Right hindlimb (tissue), 1 donor: ENCODE measurements around the gene GPR78.

ENCODE experiments used
- DNase-seq: peaks from one replicate; pipeline ENCODE4 v3.0.0-alpha.2; 2018

The GPR78 gene

GRCh38 chr4:8580321-8581093 lies at the start of gene GPR78:
Gene GPR78, plus strand, starts transcription at chr4:8580392. Its CDS starts 591 bp downstream, at chr4:8580983.
- DNase-seq = peak; percentile 82

GRCh38 chr4:8532245-8532781 lies 47.9 kb upstream of the GPR78 start:
- no peak for DNase-seq

- no peak for DNase-seq
Observed at GRCh38 chr4:8533274-8533865, 46.8 kb upstream of the GPR78 start.

GRCh38 chr4:8534129-8534528 lies 46.1 kb upstream of the GPR78 start:
- no peak for DNase-seq

DNA sequence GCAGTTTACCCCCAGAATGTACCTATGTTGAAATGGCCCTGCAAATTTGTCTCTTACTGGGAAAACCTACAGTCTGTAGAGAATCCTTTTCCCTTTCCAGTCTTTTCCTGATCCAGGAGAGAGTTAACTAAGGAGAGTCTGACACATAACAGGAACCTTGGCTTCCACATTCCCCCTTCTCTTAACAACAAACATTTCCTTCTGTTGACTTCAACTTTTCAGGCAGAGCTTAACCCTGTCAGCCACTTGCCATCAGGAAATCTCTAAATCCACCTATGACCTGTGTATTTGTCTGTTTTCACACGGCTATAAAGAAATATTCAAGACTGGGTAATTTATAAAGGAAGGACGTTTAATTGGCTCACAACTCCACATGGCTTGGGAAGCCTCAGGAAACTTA lies 45.6 kb upstream of the GPR78 start:
- no peak for DNase-seq

DNA sequence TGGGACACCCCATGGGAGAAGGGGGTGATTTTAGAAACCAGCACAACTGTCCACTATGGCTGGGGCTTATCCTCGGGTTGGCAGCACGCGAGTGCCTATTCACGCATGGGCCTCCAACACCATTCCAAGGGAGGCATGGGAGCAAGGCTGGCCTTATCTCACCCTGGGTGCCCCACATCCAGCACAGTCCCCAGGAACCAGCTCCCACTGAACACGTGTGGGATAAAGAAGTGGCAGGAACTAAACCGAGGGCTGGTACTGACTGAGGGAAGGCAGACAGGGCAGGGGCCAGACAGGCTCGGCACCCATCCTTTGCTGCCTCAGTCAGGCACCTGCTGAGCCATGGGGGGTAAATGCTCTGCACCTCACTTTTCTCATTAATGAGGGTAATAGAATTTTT lies 43.7 kb upstream of the GPR78 start:
- DNase-seq = no peak

DNA sequence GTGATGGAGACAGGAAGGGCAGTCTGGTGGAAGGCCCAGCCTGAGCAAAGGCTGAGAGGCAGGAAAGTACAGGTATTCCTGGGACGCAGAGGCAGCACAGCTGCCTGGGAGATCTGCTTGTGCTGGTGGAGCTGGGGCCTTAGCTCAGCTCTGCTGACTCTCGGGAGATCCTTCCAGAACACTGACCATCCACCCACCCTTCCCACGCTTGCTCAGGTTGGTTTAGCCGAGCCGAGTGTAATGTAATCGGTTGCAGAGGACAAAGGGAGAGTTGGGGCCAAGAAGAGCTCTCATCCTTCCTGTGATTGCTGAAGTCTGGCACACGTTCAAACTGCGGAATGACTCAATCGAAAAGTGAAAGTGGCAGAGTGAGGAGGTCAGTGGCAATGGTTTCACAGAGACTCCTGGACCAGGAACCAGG lies 43.1 kb upstream of the GPR78 start:
- DNase-seq = no peak

DNA sequence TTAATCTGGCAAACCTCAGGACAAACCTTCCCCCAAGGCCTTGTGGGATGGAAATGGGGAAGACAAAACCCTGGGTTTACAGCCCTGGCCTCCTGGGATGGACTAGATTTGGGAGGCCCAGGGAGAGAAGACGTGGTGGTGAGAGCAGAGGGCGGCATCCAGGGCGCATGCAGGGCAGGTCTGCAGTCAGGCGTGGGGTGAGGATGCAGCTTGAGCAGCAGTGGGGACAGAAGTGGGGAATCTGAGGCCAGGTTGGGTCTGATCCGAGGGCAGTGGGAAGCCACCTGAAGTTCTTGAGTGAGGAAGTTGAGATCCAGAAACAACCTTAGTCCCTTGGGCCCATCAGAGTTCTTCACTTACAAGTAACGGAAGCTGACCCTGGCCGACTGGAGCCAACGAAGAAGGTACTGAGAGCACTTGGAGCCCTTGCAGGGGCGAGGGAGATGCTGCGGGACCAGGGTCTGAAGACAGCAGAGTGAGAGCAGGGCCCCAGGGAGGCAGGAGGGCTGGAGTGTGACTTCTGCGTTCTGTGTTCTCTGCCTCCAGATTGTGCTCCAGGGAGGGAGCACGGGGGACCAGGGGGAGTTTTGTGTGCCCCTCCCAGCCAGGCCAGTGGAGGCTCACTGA lies 42.0 kb upstream of the GPR78 start:
- DNase-seq = peak; percentile 5

DNA sequence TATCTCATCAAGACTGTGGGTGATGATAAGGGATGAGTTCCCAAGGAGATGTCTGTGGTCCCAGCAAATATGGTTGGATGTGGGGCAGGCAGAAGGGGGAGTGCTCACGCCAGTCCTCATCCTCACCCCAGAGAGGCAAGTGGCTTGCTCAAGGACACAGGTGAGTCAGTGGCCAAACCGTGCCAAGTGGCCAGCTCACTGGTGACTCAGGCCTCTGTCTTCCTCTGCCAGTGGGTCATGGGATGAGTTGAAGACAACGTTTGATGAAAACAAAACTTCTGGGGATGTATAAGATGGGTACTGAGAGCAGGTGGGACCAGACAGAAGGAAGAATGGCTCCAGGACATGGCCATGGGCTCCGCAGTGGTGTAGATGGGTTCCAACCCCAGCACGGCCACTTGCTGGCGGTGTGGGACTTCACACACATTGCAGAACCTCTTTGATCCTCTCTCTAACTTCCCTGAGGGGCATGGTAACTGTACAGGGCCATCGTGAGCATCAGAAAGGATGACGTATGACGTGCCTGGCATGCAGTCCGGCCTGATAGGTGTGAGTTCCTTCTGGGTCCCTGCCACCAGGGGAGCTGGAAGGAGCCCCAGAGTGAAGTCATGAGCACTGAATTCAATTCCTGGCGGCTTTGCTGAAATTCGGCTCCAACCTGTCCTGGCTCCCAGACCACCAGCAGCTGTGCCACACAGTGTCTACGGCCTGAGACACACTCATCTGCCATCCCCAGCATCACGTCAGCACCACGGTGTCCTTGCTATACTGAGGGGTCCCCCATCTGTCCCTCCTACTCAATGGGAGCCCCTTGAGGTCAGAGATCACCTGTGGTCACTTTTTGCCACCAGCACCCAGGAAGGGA lies 41.3 kb upstream of the GPR78 start:
- peak; percentile 3 for DNase-seq

- no peak for DNase-seq
Observed at GRCh38 chr4:8539661-8540060, 40.5 kb upstream of the GPR78 start.

DNA sequence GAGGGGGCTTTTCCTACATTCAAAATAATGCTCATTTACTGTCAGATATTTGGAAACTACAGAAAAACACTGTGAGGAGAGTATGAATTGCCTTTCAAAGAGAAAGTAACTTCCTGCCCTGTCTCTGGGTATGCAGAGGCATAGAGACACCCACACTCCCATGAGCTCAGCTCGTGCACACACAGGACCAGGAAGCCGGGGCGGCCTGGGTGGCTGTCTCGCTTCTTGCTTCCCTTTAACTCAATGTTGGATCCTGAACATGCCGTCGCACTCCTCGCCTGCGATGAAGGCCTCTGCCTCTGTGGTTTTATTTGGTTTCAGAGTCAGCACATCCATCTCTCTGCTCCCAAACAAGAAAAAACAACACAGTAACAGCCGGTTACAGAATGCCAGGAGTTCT lies 40.1 kb upstream of the GPR78 start:
- no peak for DNase-seq

- DNase-seq = no peak
Observed at GRCh38 chr4:8540586-8540985, 39.6 kb upstream of the GPR78 start.

DNA sequence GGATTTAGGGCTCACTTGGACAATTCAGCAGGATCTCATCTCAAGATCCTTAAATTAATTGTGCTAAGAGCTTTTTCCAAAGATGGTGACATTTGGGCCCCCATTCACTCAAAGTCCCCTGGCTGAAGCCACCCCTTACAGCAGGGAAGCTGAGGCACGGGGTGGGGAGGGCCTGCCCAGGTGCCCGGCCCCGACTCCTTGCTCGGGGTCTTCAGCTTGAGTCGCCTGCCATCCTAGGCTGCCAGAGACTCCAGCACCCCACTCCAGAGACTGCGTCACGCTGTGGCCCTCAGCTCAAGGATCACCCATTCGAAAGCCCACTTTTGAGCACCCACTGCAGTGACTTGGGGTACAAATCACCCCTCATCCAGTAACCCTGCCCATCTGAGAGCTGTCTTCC lies 39.2 kb upstream of the GPR78 start:
- DNase-seq = no peak

DNA sequence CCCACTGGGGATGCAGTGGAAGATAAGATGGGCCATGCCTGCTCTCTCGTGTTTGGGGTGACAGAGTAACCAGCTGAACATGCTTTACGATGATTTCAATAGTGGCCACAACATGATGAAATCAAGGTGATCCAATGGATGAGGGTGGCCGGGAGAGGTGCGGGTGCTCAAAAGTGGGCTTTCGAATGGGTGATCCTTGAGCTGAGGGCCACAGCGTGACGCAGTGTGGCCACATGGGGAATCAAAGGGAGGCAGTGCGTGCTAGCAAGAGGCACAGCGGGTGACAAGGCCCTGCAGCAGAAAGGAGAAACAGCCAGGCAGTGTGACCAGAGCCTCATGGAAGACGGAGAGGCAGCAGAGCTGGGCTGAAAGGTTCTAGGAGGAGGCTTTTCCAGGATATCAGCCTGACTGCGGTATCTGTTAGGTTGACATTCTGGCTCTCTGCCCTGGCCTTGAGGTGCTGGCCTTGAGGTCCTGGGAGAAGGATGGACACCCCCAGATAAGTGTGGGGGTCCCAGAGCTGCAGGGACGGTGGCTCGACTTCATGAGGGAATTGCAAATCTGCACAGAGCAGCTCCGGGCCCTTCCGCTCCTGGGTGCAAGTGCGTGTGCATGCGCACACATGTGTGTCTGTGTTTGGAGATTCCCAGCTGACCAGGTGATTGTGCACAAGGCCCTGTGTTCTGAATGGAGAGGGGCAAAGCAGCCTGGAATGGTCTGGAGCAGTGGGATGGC lies 38.0 kb upstream of the GPR78 start:
- DNase-seq = no peak

DNA sequence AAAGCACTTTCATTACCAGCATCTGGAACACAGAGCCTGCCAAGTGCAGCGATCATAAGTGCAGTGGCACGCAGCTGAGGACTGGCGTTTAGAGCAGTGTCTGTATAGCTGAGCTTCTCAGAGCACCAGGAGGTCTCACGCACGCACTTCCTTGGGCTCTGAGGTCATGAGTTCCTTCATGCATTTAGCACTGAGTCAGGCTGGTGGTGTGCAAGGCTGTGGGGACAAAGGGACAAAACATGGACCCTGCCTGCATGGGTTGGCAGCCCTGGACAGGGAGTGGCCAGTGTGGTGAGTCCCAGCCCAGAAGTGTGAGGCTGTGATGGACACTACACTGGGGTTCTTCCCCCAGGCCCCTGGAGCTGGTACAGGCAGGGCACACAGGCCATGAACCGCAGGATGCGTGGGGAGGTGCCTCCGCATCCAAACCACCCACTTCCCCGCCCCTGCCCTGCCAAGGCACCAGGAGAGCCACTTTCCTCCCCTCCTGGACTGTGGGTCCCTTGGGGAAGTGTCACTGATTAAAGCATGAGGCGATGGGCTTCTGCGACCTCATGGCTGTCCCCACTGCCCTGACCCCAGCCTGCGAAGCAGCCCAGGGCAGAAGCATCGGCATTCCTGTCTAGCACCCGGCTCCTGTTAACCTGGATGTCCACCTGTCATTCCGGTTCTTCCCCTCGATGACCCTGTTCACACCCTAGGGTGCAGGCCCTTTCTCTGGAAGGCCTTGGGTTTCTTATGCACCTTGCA lies 37.2 kb upstream of the GPR78 start:
- no peak for DNase-seq

DNA sequence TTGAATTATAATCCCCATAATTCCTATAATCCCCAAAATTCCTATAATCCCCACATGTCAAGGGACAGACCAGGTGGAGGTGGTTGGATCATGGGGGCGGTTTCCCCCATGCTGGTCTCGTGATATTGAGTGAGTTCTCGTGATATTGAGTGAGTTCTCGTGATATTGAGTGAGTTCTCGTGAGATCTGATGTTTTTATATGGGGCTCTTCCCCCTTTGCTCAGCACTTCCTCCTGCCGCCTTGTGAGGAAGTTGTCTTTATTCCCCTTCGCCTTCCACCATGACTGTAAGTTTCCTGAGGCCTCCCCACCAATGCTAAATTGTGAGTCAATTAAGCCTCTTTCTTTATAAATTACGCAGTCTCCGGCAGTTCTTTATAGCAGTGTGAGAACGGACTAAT lies 36.6 kb upstream of the GPR78 start:
- DNase-seq = no peak

DNA sequence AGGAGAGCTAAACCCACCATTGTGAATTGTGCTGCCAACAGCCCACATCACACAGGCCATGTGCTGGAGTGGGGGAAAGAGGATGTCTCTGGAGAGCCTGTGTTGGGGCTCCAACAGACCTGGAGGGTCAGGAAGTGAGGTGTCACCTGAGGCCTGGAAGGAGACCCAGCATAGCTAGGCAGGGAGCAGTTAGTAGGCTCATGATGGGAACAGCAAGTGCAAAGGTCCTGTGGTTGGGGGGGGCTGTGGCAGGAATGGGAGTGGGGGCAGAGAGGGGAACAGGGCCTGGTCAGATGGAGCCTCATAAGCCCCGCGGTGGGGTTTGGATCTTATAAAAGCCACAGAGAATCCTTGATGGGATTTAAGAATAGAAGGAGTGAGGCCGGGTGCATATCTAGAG lies 35.9 kb upstream of the GPR78 start:
- DNase-seq = no peak

GRCh38 chr4:8544741-8545438 lies 35.3 kb upstream of the GPR78 start:
- DNase-seq = peak; percentile 43

DNA sequence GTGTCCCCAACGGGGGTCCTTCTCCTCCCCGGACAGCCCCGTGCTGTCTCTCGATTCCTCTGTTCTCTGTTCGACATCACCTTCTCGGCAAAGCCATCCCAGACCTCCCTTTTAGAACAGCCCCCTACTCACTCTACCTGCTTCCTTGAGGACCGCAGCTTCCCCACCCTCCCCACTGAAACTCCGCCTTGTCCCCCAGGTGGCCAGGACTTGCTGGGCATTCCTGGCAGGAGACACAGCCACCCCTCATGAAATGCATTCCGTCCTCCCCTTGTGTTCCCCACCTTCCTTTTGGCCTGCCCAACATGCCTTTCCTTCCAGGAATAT lies 34.8 kb upstream of the GPR78 start:
- no peak for DNase-seq

- DNase-seq = no peak
Observed at GRCh38 chr4:8546766-8547107, 33.5 kb upstream of the GPR78 start.
